ENCODE measurements around the gene ZNF548. TPM values are rescaled to one million over a fixed set of nuclear protein-coding genes. Genes with fewer than 3 reads are reported as not detected.

The ZNF548 gene
- 26.1 TPM for total RNA-seq (ENCODE audit: unreplicated experiment)
- long read RNA-seq, partial matches to known transcripts, result 0 of 2 reads
- long read RNA-seq, other reads (novel, unspliced or antisense), result 1 of 2 reads

DNA sequence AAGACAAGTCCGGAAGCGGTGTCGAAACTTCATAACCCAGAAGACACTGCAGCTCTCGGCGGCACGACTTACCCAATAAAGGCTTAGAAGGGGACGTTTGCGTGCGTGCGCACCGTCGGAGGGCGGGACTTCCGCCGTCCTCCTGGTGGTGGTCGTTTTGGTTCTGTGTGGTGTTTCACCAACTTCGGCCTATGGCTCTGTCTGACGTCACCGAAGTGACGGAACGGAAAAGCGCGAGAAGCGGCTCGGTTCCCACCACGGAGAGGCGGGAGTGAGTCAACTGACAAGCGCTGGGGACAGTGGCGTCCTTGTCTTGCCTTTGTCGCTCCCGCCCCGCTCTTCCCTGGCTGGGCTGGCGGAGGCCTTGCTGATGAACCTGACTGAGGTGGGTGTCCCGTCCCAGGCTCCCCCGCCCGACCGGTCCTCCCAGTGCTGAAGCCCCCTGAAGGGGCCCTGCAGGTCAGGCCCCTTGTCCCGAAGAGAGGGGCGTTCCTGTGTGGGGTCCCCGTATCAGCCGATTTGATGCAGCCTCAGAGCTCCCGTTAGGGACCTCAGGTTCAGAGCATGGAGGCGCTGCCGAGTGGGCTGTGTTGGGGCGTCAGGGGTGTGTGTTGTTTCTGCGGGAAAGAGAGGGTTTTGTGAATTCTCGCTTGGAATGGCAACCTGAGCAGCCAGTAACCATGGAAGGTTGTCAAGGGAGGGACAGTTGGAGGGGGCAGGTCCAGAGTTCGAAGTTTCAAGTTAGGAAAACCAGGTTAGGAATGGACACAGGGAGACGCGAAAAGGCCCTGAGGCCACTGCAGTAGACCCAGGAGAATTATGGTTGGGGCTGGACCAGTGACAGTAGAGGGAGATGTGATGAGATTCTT is at the start of gene ZNF548:
ZNF548 (plus strand) TSS at position 125 of the 869 bp plus-strand sequence; CDS start at position 371, 246 bp downstream.
- H3K4me3 Mint-ChIP-seq (ENCODE audit: unreplicated experiment), result peak within 1 kb of the TSS; percentile 96
- peaks cover 18% of the 10 kb centered on the region for H3K4me1 Mint-ChIP-seq (ENCODE audit: unreplicated experiment)
- peak; percentile 96 for DNase-seq (ENCODE audit: low spot score)
- peaks cover 6% of the 10 kb centered on the region for H3K27me3 Mint-ChIP-seq (ENCODE audit: unreplicated experiment)
- peak within 1 kb of the TSS; percentile 94 for H3K27ac Mint-ChIP-seq (ENCODE audit: unreplicated experiment)
- peaks cover 13% of the 10 kb centered on the region for H3K36me3 Mint-ChIP-seq (ENCODE audit: low read depth, unreplicated experiment)
- TF ChIP-seq, protein P1, sequence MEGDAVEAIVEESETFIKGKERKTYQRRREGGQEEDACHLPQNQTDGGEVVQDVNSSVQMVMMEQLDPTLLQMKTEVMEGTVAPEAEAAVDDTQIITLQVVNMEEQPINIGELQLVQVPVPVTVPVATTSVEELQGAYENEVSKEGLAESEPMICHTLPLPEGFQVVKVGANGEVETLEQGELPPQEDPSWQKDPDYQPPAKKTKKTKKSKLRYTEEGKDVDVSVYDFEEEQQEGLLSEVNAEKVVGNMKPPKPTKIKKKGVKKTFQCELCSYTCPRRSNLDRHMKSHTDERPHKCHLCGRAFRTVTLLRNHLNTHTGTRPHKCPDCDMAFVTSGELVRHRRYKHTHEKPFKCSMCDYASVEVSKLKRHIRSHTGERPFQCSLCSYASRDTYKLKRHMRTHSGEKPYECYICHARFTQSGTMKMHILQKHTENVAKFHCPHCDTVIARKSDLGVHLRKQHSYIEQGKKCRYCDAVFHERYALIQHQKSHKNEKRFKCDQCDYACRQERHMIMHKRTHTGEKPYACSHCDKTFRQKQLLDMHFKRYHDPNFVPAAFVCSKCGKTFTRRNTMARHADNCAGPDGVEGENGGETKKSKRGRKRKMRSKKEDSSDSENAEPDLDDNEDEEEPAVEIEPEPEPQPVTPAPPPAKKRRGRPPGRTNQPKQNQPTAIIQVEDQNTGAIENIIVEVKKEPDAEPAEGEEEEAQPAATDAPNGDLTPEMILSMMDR (IDR thresholded peaks at IDR 0.05; ENCODE audit: unreplicated experiment), result no peak
- no peaks in the 10 kb centered on the region for H3K9me3 Mint-ChIP-seq (ENCODE audit: unreplicated experiment)

DNA sequence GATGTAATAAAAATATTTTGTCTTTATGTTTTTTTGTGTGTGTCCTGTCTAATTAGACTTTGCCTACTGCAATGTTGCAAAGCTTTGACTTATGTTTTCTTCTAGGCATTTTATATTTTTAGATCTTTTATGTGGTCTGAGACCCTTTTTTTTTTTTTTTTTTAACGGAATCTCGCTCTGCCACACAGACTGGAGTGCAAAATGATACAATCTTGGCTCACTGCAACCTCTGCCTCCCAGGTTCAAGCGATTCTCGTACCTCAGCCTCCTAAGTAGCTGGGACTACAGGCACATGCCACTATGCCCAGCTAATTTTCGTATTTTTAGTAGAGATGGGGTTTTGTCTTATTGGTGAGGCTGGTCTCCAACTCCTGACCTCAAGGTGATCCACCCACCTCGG is 47.1 kb upstream of the ZNF548 start:
- Mint-ChIP-seq H3K27me3 (ENCODE audit: unreplicated experiment) (peaks cover 7% of the 10 kb centered on the region), H3K9me3 (ENCODE audit: unreplicated experiment) (no peaks in the 10 kb centered on the region), H3K4me1 (ENCODE audit: unreplicated experiment) (no peaks in the 10 kb centered on the region), H3K36me3 (ENCODE audit: low read depth, unreplicated experiment) (no peaks in the 10 kb centered on the region), H3K27ac (ENCODE audit: unreplicated experiment) (no peak overlapping the region), H3K4me3 (ENCODE audit: unreplicated experiment) (no peak overlapping the region)
- TF ChIP-seq, protein P1 (IDR thresholded peaks at IDR 0.05; ENCODE audit: unreplicated experiment), result no peak
- DNase-seq (ENCODE audit: low spot score), result no peak

DNA sequence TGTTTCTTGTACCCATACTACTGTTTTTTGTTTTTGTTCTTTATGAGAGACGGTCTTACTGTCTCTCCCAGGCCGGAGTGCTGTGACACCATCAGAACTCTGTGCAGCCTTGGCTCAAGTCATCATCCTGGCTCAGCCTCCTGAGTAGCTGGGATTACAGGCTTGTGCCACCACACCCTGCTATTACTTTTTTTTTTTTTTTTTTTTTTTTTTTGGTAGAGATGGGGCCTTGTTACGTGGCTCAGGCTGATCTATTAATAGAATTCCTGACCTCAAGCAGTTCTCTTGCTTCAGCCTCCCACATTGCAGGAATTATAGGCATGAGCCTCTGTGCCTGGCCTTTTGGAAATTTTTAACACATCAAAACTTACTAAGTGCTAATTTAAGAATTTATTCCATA is 41.5 kb upstream of the ZNF548 start:
- Mint-ChIP-seq H3K4me1 (ENCODE audit: unreplicated experiment) (peaks cover 24% of the 10 kb centered on the region), H3K9me3 (ENCODE audit: unreplicated experiment) (no peaks in the 10 kb centered on the region), H3K36me3 (ENCODE audit: low read depth, unreplicated experiment) (peaks cover 18% of the 10 kb centered on the region), H3K27me3 (ENCODE audit: unreplicated experiment) (peaks cover 9% of the 10 kb centered on the region), H3K27ac (ENCODE audit: unreplicated experiment) (no peak overlapping the region), H3K4me3 (ENCODE audit: unreplicated experiment) (no peak overlapping the region)
- TF ChIP-seq, protein P1 (IDR thresholded peaks at IDR 0.05; ENCODE audit: unreplicated experiment), result no peak
- DNase-seq (ENCODE audit: low spot score), result no peak

DNA sequence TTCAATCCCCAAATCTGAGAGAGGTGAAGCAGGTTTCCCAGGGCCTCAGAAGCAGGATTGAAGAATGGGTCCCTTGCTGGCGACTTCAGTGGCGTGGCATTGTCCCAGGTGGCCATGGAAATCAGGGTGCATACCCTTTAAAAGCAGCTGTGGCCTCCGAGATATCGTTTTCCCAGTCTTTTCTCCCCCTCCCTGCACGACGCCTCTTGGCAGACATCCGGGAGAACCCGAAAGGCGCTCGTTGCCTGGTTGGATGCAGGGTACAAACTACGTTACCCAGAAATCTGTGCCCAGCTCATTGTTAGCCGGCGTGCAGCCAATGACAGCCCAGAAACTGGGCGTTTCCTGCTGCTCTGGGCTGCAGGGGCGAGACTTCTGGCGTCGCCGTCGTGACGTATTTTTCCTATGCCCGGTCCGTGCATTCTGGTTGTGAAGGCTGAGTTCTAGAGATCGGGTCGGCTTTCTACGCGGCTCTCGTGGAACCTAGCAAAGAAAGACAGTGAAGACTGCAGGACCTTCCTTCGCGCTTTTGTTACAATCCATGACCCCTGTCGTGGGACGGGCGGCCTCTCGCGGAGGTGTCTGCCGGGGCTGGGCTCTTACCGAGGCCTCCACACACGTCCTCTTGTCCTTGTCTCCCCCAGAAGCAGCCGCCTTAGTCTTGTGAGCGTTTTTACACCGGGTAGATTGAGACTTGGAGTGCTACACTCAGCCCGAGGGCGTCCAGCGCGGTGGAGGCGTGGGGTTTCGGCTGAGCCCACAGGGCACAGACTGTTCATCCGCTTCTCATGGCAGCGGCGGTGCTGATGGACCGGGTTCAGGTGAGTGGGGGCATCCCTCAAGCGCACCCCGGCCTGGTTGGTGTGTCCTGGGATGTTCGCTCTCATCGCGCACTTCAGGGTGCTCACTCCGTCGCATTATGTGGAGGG is 38.5 kb upstream of the ZNF548 start, which contains the start of gene ZNF304:
ZNF304 (plus strand) TSS at position 395 of the 929 bp plus-strand sequence; CDS start at position 789, 394 bp downstream.
- H3K36me3 Mint-ChIP-seq (ENCODE audit: low read depth, unreplicated experiment), result peaks cover 37% of the 10 kb centered on the region
- peak within 1 kb of the TSS; percentile 91 for H3K27ac Mint-ChIP-seq (ENCODE audit: unreplicated experiment)
- DNase-seq (ENCODE audit: low spot score), result peak; percentile 82
- H3K4me3 Mint-ChIP-seq (ENCODE audit: unreplicated experiment), result peak within 1 kb of the TSS; percentile 99
- no peaks in the 10 kb centered on the region for H3K9me3 Mint-ChIP-seq (ENCODE audit: unreplicated experiment)
- TF ChIP-seq, protein P1 (IDR thresholded peaks at IDR 0.05; ENCODE audit: unreplicated experiment), result no peak
- peaks cover 8% of the 10 kb centered on the region for H3K27me3 Mint-ChIP-seq (ENCODE audit: unreplicated experiment)
- peaks cover 29% of the 10 kb centered on the region for H3K4me1 Mint-ChIP-seq (ENCODE audit: unreplicated experiment)
